ENCODE data around the gene GNG12.

- TF ChIP-seq GATA2 (IDR thresholded peaks at IDR 0.05; ENCODE audit: low read depth, low read length) (no peak), GATA3 (IDR thresholded peaks at IDR 0.05; ENCODE audit: low read depth, low read length) (no peak)
Measured at GRCh38 chr1:67655581-67655980, 177.7 kb downstream of the GNG12 start.

All from SH-SY5Y (cell line).